ENCODE results near the gene TRIM29. TPM values are rescaled to one million over a fixed set of nuclear protein-coding genes. Genes with fewer than 3 reads are reported as not detected.

Gene TRIM29
- total RNA-seq, 6 experiments from 2014 or later = 1.1 to 2.1 (median 1.3) TPM; not detected in 2

DNA sequence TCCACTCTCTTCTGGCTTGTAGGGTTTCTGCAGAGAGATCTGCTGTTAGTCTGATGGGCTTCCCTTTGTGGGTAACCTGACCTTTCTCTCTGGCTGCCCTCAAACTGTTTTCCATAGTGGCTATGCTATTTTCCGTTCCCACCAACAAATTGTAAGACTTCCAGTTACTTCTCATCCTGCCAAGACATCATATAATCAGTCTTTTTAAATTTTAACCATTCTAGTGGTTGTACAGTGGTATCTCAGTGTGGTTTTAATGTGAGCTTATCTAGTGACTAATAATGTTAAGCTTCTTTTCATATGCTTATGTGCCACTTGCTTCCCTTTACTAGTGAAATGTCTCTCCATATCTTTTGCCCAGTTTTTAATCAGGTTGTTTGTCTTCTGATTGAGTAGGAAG lies 13.6 kb upstream of the TRIM29 start:
- Histone ChIP-seq H3K4me1 (no peaks in the 10 kb centered on the region), H3K4me3 (no peak overlapping the region), H3K27ac (no peak overlapping the region), H3K36me3 (no peaks in the 10 kb centered on the region), H3K9me3 (no peaks in the 10 kb centered on the region), H3K27me3 (no peaks in the 10 kb centered on the region)
- intact Hi-C loops (cut with DNase I) = no loop called here
- 80% methylated on average over 1 of the region's 1 CpG for WGBS (ENCODE audit: insufficient coverage, low coverage, low lambda C conversion rate, missing lambda C conversion rate)
- DNase-seq (no peak), ATAC-seq (no peak)
- TF ChIP-seq POLR2A (IDR thresholded peaks at IDR 0.05) = no peak
- TF ChIP-seq, protein P1, sequence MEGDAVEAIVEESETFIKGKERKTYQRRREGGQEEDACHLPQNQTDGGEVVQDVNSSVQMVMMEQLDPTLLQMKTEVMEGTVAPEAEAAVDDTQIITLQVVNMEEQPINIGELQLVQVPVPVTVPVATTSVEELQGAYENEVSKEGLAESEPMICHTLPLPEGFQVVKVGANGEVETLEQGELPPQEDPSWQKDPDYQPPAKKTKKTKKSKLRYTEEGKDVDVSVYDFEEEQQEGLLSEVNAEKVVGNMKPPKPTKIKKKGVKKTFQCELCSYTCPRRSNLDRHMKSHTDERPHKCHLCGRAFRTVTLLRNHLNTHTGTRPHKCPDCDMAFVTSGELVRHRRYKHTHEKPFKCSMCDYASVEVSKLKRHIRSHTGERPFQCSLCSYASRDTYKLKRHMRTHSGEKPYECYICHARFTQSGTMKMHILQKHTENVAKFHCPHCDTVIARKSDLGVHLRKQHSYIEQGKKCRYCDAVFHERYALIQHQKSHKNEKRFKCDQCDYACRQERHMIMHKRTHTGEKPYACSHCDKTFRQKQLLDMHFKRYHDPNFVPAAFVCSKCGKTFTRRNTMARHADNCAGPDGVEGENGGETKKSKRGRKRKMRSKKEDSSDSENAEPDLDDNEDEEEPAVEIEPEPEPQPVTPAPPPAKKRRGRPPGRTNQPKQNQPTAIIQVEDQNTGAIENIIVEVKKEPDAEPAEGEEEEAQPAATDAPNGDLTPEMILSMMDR (IDR thresholded peaks at IDR 0.05) = no peak

DNA sequence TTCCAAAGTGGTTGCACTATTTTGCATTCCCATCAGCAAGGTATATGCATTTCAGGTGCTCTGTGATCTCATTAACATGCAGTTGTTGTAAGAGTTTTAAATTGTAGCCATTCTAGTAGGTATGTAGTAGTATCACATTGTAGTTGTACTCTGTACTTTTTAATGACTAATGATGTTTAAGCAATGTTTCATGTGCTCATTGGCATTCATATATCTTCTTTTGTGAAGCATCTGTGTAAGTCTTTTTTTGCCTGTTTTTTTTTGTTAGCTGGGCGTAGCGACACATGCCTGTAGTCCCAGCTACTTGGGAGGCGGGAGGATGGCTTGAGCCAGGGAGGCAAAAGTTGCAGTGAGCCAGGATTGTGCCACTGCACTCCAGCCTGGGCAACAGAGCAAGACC lies 11.3 kb upstream of the TRIM29 start:
- DNase-seq (no peak), ATAC-seq (no peak)
- WGBS (ENCODE audit: insufficient coverage, low coverage, low lambda C conversion rate, missing lambda C conversion rate) = 75% methylated on average over 3 of the region's 3 CpGs
- H3K27me3 ChIP-seq = no peaks in the 10 kb centered on the region
- intact Hi-C loops (cut with DNase I) = no loop called here
- no peaks in the 10 kb centered on the region for H3K9me3 ChIP-seq
- no peaks in the 10 kb centered on the region for H3K36me3 ChIP-seq
- H3K27ac ChIP-seq = no peak overlapping the region
- H3K4me3 ChIP-seq = no peak overlapping the region
- TF ChIP-seq, protein P1 (IDR thresholded peaks at IDR 0.05) = no peak
- no peak for TF ChIP-seq POLR2A (IDR thresholded peaks at IDR 0.05)
- H3K4me1 ChIP-seq = no peaks in the 10 kb centered on the region

DNA sequence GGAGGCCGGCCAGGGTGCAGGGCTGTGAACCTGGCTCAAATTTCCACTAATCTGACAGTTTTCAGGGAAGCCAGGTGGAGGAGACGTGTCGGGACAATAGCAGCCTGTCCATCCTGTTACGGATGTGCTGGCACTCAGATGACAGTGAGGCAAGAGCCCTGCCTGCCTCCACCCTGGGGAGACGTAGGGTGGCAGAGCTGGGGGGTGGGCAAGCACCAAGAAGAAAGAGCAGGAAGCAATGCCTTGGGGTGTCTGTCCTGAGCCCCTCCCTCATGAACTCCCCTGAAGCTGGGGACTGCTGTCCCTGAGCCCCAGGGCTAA lies 10.0 kb upstream of the TRIM29 start:
- H3K9me3 ChIP-seq = no peaks in the 10 kb centered on the region
- H3K4me3 ChIP-seq = no peak overlapping the region
- no peaks in the 10 kb centered on the region for H3K4me1 ChIP-seq
- intact Hi-C loops (cut with DNase I) = no loop called here
- H3K36me3 ChIP-seq = no peaks in the 10 kb centered on the region
- no peak for DNase-seq
- H3K27ac ChIP-seq = no peak overlapping the region
- H3K27me3 ChIP-seq = no peaks in the 10 kb centered on the region
- 35% methylated on average over 5 of the region's 5 CpGs for WGBS (ENCODE audit: insufficient coverage, low coverage, low lambda C conversion rate, missing lambda C conversion rate)
- TF ChIP-seq, protein P1 (IDR thresholded peaks at IDR 0.05) = no peak
- TF ChIP-seq POLR2A (IDR thresholded peaks at IDR 0.05) = no peak
- ATAC-seq = peak in 1 of 4 donors; percentile 28

DNA sequence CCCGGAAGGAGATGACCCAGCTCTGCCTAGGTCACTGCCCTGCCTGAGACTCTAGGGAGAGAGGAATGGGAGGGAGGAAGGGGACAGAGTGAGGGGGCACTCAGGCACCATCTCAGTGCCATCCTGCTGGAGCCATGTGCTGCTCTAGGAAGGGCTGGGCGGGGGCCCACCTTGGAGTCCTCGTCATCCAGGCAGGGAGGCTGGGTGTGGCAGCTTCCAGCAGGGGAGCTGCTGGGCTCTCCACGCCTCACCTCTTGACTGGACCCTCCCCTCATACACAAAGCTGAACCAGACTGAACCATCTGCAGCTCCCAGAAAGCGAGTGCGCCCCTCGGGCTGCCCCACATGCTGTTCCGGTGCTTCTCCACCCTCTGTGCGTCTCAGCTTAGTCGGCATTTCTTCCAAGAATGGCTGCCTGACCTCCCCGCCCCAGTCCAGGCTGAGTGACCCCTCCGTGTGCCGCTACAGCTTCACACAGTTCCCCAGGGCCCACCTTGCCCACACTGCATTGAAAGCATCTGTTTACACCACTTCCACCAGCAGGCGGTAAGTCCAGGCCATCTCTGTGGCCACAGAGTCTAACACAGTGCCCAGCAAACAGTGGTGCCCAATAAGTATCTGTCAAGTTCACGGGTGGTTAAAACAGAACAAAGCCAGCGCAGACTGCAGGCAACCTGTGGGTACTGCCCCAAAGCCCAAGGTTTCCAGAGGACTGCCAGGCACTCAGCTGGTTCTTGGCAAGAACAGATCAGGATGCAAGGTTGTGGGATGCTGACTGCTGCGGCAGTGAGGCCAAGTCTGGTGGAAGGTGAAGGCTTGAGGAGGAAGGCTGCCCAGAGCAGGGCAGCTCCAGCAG lies 9.4 kb upstream of the TRIM29 start:
- no peaks in the 10 kb centered on the region for H3K9me3 ChIP-seq
- H3K4me3 ChIP-seq = no peak overlapping the region
- ATAC-seq = peak in 1 of 4 donors; percentile 34
- WGBS (ENCODE audit: insufficient coverage, low coverage, low lambda C conversion rate, missing lambda C conversion rate) = 55% methylated on average over 9 of the region's 17 CpGs
- no peaks in the 10 kb centered on the region for H3K27me3 ChIP-seq
- H3K27ac ChIP-seq = no peak overlapping the region
- no peaks in the 10 kb centered on the region for H3K4me1 ChIP-seq
- TF ChIP-seq POLR2A (IDR thresholded peaks at IDR 0.05) = no peak
- TF ChIP-seq, protein P1 (IDR thresholded peaks at IDR 0.05) = no peak
- intact Hi-C loops (cut with DNase I) = no loop called here
- H3K36me3 ChIP-seq = no peaks in the 10 kb centered on the region
- no peak for DNase-seq
